ENCODE results near the gene MPP3. TPM values are rescaled to one million over a fixed set of nuclear protein-coding genes. Genes with fewer than 3 reads are reported as not detected.

Gene MPP3
- total and polyA plus RNA-seq, 2 of the 4 experiments (the other 2 are of a cell fraction) = 5.7 to 11.9 TPM

DNA sequence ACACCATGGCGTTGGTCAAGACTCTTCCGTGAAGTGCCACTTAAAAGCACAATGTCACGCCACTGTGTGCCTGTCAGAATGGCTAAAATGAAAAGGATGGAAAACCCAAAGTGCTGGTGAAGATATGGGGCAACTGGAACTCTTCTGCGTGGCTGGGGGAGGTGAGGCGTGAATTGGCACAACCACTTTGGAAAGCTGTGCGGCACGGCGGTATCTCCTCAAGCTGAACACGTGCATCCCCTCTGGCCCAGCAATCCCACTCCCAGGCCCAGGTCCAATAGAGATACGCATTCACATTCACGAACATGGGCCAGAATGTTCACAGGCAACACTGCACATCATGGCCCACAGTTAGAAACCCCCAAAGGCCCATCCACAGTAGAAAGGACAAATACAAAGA, 63.1 kb downstream of the MPP3 start:
- in situ Hi-C loops (cut with MboI; ENCODE audit: low sequenced_read_pairs) = no loop called here

More for the DNA sequence above, 63.1 kb downstream of the MPP3 start:
- H4K5ac ChIP-seq (ENCODE audit: low read depth, low read length) = no peak overlapping the region
- H3K23ac ChIP-seq (ENCODE audit: low read depth, low read length) = no peak overlapping the region
- H3K9me3 ChIP-seq (ENCODE audit: control insufficient read depth, insufficient read depth, low read length) = no peaks in the 10 kb centered on the region
- no peak for DNase-seq
- H2BK20ac ChIP-seq (ENCODE audit: low read depth, low read length) = no peak overlapping the region
- peaks cover 8% of the 10 kb centered on the region for H3K9me1 ChIP-seq (ENCODE audit: insufficient read depth, low read length)
- no peak overlapping the region for H2AFZ ChIP-seq (replicated peaks; ENCODE audit: low read length, poor library complexity)
- ATAC-seq (ENCODE audit: low read depth) = no peak
- no peak overlapping the region for H3K4me3 ChIP-seq (ENCODE audit: insufficient read depth, low read depth, low read length)
- H3K27me3 ChIP-seq (ENCODE audit: control insufficient read depth, insufficient read depth, low read length) = no peaks in the 10 kb centered on the region
- H3K18ac ChIP-seq (ENCODE audit: low read depth, low read length) = no peak overlapping the region
- H2AK9ac ChIP-seq (replicated peaks; ENCODE audit: low read depth, low read length, poor library complexity) = peak overlapping the region; percentile 18
- dilution Hi-C loops (cut with HindIII; ENCODE audit: low sequenced_read_pairs, unreplicated experiment) (no loop called here), intact Hi-C loops (cut with micrococcal nuclease) (no loop called here)
- H3K27ac ChIP-seq (ENCODE audit: insufficient read depth, low read length) = no peak overlapping the region
- H3K4me1 ChIP-seq (ENCODE audit: control insufficient read depth, insufficient read depth, low read length) = no peaks in the 10 kb centered on the region
- H3K14ac ChIP-seq (replicated peaks; ENCODE audit: low read depth, low read length) = no peak overlapping the region
- H3K9ac ChIP-seq (ENCODE audit: low read depth, low read length) = no peak overlapping the region
- H3K36me3 ChIP-seq (ENCODE audit: control insufficient read depth, insufficient read depth, low read length) = peaks cover 48% of the 10 kb centered on the region
- no peak overlapping the region for H4K8ac ChIP-seq (ENCODE audit: low read depth in 2 of 2, low read length in 2 of 2)
- no peak overlapping the region for H2BK120ac ChIP-seq (ENCODE audit: low read depth, low read length)
- H2BK5ac ChIP-seq (ENCODE audit: low read depth, low read length, poor library complexity, severe bottlenecking) = no peak overlapping the region
- CTCF ChIA-PET = no interaction called here
- no peak overlapping the region for H2AK5ac ChIP-seq (ENCODE audit: low read depth, low read length)
- no peak for TF ChIP-seq FOS (IDR thresholded peaks at IDR 0.05; ENCODE audit: low read depth, low read length)
- no peak for TF ChIP-seq NFE2L2 (IDR thresholded peaks at IDR 0.05; ENCODE audit: low read depth, low read length)
- TF ChIP-seq BHLHE40 (IDR thresholded peaks at IDR 0.05; ENCODE audit: low read depth, low read length) = no peak
- TF ChIP-seq SMC3 (IDR thresholded peaks at IDR 0.05; ENCODE audit: low read depth, low read length) = no peak
- no peak for TF ChIP-seq MAZ (IDR thresholded peaks at IDR 0.05; ENCODE audit: borderline replicate concordance, low read depth, low read length)
- TF ChIP-seq CHD1 (IDR thresholded peaks at IDR 0.05; ENCODE audit: low read depth, low read length) = no peak
- TF ChIP-seq RCOR1 (IDR thresholded peaks at IDR 0.05; ENCODE audit: insufficient replicate concordance, low read length) = no peak
- TF ChIP-seq POLR2A (IDR thresholded peaks at IDR 0.05; ENCODE audit: low read depth, low read length) = no peak
- TF ChIP-seq RAD21 (IDR thresholded peaks at IDR 0.05; ENCODE audit: low read length) = no peak
- no peak for TF ChIP-seq CEBPB (IDR thresholded peaks at IDR 0.05; ENCODE audit: low read depth, low read length)
- no peak for TF ChIP-seq CTCF (conservative IDR thresholded peaks at IDR 0.05; ENCODE audit: low read depth, low read length)
- POLR2A ChIA-PET (ENCODE audit: unreplicated experiment) = no interaction called here
- H3K56ac ChIP-seq (ENCODE audit: extremely low read depth, insufficient read depth, low read length) = no peak overlapping the region
- peaks cover 8% of the 10 kb centered on the region for H4K20me1 ChIP-seq (ENCODE audit: insufficient read depth, low read length)
- no peak overlapping the region for H4K91ac ChIP-seq (ENCODE audit: insufficient read depth, low read depth, low read length)
- H2BK15ac ChIP-seq (ENCODE audit: low read depth, low read length) = no peak overlapping the region
- H3K4me2 ChIP-seq (ENCODE audit: low read depth, low read length) = no peak overlapping the region
- no TSS peak for BruUV-seq (replicated peaks)
- no peak overlapping the region for H3K4ac ChIP-seq (ENCODE audit: low read depth, low read length)
- WGBS, 2 experiments (ENCODE audit: extremely low coverage in 2 of 2, insufficient read length in 1 of 2) = 98% methylated on average over 4 of the region's 11 CpGs; no CpG with 5 or more reads in 1 of the 2 experiments
- H3K79me1 ChIP-seq (ENCODE audit: low read depth in 1 of 2, low read length in 2 of 2) = peaks cover 9 to 28% of the 10 kb centered on the region in 2 experiments; a peak in 2 of 4 replicates
